NCI-H187 (cell line): ENCODE measurements around the gene FUCA1.
A peak's percentile ranks its signal among the peaks of the same experiment; 100 is the strongest.
"Not testable (repeated sequence)": the region's sequence is repeated elsewhere in the genome, so short reads cannot be mapped to it uniquely, and the experiment has no call there.

ENCODE experiments used
- DNase-seq, 2 experiments: peaks; one replicate each; lab custom pipeline; 2025; lab: John Stamatoyannopoulos, UW

Gene FUCA1

DNA sequence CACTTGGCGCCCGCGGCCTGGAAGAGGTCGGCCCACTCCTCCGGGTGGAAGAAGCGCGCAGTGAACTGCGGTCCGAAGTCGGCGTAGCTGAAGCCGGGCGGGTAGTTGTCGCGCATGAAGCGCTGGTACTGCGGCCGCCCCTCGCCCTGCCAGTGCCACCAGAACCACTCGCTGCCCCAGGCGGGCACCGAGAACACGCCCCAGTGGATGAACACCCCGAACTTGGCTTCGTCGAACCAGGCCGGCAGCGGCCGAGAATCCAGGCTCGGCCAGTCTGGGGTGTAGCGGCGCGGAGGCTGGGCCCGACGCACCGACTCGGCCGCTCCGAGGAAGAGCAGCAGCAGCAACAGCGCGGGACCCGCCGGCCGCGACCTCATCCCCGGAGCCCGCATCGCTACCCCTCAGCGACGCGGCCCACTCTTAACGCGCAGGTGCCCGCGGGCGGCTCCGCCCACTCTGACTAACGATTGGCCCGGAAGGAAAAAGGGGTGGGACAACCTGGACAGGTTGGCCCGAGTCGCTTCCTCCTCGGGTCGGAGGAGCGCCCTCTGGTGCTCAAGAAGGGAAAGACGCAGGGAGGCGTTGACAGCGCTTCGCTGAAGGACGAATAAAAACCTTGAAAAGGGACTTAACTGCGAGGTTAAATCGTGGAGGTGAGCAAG, at the start of gene FUCA1:
Gene FUCA1 (minus strand): TSS at position 396 of the 662 bp plus-strand sequence. CDS start 4 bp downstream, at position 392.
- peak; percentile 80 to 88 for DNase-seq

DNA sequence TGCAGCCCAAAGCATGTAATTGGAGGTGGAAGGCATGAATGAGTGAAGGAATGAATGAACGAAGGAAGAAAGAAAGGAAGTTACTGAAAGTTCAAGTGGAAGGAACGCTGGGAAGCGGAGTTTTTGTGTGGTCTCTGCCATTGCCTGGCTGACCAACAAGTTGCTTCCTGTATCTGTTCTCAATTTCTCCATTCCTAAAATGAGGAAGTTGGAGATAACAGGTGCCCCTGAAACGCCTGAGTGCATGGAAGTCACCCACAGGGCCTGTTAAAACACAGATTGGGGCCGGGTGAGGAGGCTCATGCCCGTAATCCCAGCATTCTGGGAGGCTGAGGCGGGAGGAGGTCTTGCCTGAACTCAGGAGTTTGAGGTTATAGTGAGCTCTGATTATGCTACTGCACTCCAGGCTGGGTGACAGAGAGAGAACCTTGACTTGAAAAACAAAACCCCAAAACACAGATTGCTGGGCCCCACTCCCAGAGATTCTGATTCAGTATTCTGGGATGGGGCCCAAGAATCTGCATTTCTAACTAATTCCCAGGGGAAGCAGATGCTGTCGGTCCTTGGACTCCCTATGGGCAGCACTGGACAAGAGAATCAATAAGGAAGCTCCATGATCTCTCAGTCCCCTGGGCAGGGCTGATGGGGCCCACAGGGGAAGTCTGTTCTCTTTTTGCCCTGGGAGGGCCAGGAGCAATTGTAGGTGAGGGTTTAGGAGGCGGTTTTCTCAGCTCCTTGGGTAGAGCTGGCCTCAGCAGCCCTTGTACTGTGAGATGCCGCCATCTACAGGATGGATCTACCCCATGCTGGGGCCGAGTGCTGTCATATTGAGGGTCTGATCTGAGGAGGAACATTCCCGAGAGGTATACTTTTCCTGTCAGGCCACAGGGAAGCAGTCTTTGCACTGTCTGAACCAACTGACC, 48.4 kb upstream of the FUCA1 start:
- peak in 1 of 2 experiments; percentile 1 for DNase-seq

DNA sequence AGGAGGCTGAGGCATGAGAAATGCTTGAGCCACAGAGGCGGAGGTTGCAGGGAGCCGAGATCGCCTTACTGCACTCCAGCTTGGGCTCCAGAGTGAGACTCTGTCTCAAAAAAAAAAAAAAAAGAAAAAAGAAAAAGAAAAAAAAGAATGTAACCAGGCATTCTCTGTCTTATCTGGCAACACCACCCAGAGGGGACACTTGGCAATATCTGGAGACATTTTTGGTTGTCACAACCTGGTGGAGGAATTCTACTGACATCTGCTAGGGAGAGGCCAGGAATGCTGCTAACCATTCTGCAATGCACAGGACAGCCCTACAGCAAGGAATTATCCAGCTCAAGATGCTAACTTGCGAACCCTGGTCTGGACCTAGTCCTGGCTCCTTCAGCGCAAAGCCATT, 47.4 kb upstream of the FUCA1 start:
- no peak for DNase-seq

DNA sequence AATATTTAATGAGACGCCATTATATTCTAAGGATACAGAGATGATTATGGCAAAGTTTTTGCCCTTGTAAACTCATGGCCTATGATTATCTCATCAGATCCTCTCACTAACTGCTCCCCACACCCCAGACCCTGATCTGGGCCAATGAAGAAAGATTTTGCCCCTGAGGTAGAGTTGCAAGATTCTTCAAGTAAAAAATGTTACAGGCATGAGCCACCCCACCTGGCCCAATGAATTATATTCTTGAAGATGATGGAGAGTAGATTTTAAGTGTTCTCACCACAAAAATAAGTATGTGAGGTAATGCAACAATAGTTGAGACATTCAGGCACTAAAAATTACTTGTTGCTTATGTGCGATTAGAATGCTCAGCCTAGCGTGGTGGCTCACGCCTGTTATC, 46.8 kb upstream of the FUCA1 start:
- no peak for DNase-seq

DNA sequence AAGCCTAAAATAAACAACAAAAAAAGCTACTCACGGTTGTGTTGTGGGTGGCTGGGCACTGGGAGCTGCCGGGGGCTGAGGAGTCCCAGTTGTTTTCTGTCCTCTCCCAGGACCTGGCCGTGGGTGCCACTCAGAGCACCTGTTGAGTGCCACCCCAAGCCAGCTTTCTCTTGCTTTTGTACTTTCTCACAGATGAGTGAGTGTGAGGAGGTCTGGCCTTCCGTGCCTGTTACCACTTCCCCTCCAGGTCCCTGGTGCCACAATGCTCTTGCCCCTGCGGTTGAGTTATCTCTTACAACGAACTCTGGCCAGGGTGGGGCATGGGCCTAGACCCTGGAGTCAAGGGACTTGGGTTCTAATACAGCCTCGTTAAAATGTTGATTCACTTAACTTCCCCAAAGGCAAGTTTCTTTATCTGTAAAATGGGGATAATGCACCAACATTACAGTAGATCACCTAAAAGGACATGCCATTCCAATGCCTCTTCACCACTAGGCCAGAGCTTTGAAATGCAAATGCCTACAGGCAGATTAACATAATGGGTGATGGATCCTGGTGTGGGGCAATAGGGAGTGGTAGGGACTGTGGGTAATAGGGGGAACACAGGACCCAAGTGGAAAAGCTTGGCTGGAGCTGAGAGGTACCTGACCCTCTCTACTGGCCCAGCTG, 45.3 kb upstream of the FUCA1 start, which contains the start of gene CNR2:
Gene CNR2 (minus strand): TSS at position 151 of the 669 bp plus-strand sequence. CDS start 37,745 bp downstream, outside the sequence.
- DNase-seq = no peak

DNA sequence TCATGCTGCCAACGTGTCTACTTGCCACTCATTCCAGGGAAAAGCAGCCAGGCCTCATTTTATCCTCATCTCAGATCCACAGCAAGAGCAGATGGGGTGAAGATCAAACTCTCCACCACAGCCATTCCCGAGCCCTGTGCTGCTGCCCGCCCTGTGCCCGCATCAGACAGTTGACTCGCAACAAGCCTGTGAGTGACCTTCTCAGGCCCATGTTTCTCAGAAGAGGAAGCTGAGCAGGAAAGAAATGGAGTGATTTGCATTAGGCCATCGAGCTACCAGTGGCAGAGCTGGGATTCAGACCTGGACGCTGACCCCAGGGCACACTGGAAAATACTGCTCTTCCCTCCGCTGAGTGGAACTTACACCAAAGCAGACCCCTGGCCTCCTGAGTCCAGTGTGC, 43.8 kb upstream of the FUCA1 start:
- no peak for DNase-seq

DNA sequence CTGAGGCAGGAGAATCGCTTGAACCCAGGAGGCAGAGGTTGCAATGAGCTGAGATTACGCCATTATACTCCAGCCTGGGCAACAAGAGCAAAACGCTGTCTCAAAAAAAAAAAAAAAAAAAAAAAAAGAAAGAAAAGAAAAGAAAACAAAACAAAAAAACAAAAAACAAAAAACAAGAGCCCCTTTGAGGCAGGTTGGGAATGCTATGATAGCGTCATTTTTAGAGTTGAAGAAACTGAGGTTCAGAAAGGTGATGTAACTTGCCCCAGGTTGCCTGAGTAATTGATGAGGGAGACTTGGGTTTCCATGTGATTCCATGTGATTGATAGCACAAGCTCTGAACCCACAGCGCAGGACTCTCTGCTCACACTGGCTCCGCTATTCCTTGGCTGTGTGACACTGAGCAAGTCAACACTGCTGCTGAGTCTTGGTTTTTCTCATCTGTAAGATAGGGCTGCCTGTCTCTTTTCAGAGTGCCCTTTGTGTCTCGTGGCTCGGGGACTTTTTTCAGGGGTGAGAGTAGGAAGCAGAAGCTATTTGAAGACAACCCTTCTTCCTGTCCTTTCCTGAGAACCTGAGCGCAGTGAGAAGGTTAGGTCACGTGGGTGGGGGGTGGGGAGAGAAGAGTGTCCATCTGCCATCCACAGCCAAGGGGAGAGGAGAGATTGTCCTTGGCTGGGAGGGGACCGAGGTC, 42.6 kb upstream of the FUCA1 start:
- DNase-seq = no peak

DNA sequence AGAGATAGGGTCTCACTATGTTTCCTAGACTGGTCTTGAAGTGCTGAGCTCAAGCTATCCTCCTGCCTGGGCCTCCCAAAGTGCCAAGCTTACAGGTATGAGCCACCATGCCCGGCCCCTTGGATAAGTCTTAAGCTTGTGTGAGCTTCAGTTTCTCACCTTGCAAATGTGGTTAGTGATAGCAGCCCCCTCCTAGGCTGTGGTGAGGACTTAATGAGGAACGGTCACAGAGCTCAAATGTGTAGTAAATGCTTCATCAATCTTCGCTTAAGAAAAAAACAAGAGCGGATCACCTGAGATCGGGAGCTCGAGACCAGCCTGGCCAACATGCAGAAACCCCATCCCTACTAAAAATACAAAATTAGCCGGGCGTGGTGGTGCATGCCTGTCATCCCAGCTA, 42.1 kb upstream of the FUCA1 start:
- DNase-seq = no peak

DNA sequence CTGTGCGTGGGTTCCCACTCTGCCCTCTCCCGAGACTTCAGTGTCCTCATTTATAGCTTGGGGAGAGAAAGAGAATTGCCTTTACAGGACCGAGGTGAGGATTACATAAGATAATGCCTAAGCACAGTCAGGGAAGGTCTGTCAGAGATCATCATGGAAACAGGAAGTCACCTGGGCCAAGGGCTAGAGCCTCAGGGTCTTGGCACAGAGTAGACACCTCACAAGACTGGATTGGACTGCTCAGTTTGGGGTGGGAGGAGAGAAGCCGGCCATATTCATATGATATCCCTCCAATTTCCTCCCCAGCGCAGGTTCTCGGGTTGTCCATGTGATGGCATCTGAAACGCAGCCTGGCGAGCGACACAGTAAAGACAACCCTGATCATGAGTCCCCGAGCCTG, 41.3 kb upstream of the FUCA1 start:
- DNase-seq = no peak

DNA sequence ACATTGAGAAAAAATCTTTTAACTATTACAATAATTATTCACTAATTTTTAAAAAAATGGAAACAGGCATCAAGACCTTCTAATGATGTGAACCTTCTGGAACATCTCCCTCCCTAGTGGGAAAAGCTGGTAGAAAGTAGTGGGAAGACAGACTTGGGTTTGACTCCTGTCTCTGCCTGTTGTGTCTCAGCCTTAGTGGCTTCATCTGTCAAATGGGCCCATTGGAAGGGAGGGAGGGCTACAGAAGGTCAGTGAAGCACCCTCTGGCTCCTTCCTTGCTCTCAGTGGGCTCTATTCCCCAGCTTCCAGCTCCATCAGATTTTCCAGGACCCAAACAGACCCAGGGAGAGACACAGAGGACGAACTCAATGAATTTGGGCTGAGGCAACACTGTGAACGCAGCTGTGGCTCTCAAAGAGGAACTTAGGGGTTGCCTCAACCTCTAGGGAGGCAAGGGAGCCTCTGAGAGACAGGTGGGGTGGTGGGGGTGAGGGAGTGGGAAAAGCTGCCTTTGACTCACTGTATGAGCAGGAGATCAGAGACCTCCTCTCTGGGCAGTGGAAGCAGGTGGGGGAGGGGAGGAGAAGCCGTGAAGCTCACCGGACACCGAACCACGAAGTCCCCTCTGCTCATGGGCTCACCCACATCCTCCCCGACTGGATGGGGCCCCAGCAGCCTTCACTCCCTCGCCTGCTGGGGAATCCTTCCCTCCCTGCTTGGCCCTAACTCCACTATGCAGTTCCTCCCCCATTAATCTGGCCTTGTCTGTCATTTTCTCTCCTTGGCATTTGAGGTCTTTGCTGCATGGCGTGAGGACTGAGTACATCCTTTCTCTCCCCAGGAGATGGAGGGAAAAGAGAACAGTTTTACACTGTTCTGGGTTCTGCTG, 40.6 kb upstream of the FUCA1 start:
- no peak for DNase-seq

DNA sequence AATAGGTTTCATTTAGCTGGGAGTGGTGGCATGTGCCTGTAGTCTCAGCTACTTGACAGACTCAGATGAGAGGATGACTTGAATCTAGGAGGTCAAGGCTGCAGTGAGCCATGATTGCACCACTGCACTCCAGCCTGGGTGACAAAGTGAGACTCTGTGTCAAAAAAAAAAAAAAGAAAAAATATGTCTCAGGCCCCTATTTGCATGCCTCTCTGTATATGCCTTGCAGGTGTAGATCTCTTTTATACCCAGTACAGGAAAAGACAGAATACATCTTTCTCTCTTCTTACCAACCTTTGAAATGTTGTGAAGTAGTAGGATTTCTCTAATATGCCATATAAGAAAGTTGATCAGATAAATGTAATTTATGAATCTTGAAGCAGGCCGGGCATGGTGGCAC, 38.6 kb upstream of the FUCA1 start:
- no peak for DNase-seq

DNA sequence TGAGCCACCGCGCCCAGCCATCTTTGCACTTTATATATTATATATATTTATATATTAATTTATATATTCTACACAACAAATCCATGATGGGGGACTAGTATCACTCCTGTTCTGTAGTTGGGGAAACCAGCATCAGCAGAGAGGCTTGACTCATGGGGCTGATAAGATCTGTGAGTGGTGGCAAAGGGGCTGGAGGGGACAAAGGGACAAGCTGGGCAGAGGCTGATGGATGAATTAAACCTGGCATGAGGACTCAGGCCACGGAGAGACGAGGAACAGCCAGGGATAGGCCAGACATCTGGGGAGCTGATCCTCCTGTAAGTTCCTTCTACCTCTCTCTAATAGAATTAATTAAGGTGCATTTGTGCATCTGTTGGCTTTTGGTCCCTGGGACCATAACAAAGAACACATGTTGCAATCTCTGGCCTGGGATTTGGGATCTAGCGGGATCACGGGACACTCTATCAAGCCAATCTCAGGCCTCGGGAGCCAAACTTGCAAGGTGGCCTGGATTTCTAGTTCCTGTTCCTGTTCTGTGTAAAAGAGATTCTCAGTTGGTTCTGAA, 37.5 kb upstream of the FUCA1 start:
- no peak for DNase-seq

DNA sequence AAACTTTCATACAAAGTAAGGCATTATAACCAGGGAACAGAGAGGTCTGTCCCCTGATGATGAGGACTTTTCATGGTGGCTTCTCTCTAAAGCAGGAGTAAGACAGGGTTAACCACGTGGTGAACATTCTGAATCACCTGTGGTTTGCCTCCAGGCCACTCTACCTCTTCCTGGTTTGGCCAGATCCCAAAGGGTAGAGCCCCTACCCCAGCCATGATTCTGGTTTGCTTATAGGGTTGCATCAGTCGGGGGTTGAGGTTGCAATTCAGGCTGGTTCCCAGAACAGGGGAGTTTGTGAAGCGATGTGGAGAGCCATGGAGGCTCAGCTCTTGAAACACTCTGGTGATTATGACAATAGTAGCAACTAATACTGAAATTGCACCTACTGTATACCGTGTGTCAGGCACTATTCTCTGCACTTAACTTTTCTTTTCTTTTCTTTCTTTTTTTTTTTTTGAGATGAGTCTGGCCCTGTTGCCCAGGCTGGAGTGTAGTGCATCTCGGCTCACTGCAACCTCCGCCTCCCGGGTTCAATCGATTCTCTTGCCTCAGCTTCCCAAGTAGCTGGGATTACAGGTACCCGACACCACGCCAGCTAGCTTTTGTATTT, 36.8 kb upstream of the FUCA1 start:
- DNase-seq = no peak

DNA sequence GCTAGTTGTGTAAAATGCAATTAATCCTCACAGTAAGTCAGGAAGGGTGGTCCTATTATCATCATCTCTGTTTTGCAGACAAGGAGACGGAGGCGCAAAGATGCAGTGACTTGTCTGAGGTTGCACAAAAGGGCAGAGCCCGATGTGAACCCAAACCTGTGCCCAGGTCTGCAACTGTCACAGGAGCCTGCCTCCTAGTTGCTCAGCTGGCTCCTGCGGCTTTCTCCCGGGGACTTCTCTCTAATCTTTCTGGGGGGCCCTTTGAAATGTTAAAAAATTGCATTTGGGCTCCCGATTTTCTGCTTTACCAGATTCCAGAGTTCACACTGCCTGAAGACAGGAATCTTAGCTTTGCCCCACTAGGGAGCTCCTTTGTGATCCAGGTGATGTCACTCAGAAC, 35.7 kb upstream of the FUCA1 start:
- DNase-seq = no peak

DNA sequence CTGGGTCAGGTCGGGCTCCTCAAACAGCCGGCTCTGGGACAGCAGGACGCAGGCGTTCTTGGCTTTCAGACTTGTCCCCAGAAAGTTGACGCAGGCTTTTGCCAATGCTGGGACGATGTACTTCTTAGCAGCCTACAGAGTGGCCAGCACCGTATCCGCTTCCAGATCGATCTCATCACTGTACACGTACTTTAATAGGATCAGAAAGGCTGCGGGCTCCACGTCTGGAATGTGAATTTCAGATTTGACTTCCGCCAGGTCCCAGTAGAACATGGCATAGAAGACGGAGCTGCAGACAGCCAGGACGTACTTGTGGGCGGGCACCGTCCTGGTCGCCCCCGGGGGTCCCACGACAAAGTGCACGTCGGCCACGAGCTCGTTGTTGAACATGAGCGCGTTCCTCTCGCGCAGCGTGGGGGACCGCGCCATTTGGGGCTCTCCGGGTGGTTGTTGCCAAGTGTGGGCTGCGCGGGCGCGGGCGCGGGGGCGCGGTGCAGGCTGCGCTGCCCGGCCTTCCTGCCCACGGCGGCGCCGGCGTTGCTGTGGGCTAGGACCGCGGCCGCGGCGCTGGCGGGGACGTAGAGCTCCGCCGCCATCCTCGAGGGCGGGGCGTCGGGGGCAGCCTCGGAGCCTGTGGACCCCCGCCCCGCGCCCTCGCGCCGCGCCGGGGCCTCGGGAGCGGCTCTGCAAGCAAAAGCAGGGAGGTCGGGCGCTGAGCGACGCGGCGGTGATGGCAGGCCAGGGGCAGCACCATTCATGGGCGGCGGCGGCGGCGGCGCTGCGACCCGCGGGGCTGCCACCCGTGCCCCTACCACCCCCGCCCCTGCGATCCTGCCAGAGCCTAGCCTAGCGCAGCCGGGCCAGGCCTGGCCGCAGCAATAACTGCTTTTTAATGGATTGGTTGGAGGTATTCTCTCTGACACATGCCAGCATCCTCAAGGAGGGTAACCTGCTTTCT, 34.5 kb upstream of the FUCA1 start:
- no peak for DNase-seq

DNA sequence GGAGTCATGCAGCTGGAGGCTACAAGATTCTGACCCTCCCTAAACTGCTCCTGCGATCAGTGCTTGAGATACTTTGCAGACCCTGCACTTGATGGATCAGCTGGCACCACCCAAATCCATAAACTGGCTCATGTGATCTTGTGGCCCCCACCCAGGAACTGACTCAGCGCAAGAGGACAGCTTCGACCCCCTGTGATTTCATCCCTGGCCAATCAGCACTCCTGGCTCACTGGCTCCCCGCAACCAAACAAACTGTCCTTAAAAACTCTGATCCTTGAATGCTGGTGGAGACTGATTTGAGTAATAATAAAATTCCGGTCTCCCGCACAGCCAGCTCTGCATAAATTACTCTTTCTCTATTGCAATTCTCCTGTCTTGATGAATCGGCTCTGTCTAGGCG, 31.9 kb upstream of the FUCA1 start:
- not testable (repeated sequence) for DNase-seq

DNA sequence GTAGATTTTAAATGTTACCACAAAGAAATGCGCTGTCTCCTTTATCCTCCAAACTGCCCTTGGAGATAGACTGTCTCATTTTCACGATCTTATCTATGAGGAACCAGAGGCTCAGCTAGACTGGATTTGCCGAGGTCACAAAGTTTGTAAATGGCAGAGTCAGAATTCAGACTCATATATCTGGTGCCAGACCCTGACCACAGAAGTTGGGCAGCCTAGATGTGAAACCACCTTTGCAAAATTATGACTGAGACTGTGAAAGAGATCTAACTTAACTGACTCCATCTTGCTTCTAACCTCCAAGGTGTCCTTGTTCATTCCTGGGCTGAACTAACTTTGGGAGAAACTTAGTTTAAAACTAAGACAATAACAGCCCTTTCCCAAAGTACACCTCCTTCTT, 31.0 kb upstream of the FUCA1 start:
- no peak for DNase-seq

DNA sequence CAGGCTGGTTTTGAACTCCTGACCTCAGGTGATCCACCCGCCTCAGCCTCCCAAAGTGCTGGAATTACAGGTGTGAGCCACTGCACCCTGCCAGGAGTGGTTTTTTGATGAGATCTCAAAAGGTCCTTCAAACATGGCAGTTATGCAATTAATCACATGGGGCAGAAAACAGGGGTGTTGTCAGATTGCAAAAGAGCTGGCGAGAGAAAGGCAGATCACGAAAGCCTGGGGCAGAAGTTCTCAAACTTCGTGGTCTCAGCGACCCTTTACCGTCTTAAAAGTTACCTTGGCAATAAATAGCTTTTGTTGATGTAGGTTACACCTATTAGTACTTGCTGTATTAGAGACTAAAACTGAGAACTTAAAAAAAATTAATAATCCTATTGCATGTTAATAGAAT, 29.0 kb upstream of the FUCA1 start:
- no peak for DNase-seq

DNA sequence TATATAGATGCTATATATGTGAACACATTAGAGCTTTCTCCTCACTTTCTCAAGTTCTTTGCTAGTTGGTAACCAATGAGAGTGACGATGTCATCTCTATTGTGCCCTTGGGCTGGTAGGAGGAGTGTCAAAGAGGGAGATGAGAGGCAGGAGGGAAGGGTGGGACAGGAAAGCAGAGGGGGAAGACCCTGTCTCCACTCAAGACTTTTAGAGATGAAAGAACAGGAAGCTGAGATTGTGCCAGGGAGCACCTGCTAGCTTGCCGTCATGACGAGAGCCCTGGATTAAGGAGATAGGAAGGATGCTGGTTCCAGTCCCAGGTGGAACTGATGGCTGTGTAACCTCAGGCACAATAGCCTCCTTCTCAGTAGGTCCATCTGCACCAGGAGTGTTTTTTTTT, 28.4 kb upstream of the FUCA1 start:
- no peak for DNase-seq
